HuH-7.5 (cell line): ENCODE measurements around the gene DNAH10.
"Not testable (repeated sequence)": the region's sequence is repeated elsewhere in the genome, so short reads cannot be mapped to it uniquely, and the experiment has no call there.

Source experiments
- DNase-seq: peaks from one replicate; pipeline ENCODE4 v3.0.0; 2011; ENCODE audit warnings: low spot score

Gene DNAH10

DNA sequence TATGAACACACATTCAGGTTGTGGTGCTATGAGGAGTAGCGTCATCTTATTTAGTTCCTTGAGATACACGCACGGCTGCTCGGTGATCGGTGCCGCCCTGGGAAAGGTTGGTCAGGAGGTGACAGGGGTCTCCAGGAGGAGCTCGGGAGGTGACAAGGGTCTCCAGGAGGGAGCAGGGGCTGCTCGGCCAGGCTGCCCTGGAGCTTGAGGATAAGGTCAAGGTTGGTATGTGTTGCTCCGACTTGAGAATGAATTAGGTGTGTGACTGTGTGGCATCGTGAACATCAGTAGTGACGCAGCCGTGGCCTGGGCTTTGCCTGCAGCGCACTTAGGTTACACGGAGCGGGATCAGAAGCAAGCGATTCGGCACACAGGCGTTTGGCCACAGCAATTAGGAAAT is 174.4 kb downstream of the DNAH10 start:
- DNase-seq: no peak

DNA sequence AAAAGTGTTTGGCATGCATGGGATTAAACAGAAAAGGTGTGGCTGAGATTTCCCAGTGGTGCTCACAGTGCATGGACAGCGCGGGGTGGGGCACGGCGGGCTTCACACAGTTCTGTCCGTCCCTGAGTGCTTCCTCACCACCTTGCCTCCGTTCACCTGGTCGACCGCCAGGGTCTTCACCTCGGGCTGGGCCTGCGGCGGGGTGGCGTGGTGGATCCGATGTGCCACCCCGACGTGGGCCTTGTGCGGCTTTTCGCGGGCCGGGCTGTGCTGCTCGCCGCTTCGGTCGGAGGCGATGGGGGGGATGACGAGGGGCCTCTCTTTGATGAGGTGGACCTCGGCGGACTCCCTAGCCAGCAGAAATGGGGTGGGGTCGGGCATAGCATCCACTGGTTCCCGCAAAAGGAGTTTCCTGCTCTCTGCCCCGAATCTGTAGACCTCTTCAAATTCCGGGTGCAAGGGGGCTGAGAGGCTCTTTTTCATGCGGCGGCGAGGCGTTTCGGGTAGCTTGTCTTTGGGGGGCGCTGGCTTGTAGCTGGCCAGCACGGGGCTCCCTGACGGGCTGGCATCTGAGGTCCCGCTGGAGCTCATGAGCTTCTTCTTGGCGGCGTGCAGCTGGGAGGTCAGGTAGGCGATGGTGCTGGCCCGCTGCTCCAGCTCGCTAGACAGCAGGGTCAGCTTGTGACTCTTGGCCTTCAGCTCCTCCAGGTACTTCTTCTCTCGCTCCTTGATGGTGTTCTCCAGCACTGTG is 175.0 kb downstream of the DNAH10 start:
- DNase-seq: no peak

DNA sequence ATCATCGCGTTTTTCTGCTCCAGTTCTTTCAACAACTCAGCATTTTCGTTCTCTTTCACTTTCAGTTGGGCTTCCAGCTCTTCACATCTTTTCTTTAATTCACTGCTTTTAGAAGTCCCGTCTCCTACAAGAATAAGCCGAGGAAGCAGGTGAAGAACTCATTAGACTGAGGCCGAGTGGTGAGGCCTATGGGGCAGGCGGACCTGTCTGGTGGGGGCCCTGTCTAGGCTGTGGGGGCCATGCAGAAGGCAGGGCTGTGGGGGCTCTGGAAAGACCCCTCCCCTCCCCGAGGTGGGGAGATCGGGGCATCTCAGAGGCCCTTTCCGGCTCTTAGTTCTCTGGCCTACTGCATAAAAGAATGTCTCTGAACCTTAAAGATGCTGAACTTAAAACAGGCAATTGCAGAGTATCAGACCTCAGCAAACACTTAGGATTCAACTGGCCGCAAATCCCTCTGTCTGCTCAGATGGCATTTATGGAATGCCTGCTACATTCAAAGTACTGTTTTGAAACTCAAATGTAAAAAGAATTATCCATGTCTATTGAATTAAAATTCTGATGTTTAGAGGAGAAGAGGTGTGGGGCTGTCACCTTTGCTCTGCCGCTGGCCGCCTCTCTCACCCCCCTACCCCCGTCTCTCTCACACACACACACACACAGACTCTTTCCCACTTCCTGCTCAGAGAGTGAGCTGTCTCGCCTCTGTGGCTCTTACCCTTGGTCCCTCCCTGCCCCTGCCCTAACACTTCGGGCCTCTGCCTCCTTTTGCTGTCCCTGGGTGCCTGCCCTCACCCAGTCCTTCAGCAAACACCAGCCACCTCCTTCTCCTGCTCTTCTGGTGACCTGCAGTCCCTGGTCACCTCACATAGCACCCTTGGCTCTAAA is 175.8 kb downstream of the DNAH10 start:
- DNase-seq: no peak

DNA sequence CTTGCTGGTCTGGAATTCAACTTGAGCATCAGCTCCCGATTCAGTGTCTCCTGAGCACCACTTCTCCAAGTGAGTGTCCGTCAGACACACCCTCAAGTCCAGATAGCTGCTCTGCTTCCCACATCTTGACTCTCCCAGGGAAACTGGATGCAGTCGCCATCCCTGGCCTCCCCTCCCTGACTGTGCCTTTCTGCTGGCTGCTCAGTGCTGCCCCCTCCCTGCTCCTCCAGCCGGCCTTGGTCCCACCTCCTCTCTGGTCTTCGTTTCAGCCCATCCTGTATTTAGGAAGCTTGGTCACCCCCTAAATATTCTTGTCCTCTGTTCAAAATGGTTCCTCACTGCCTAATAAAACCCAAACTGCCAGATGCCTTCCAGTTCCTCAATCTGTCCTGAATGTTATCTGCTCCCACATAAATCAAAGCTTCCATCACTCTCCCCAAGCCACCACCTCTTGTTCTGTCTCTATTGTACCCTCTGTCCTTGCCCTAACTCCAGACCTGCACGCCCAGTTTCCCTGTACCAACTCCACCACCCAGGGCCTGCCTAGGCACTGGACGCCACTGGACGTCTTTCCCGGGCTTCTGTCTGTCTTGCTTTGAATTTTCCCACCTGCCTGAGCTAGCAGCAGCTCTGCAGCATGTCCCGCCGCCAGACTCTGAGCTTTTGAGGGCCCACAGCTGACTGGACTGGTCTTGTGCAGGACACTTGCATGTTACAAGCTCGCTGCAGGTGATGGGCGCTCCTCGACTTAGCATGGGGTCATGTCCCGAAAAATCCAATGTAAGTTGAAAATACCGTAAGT is 176.8 kb downstream of the DNAH10 start:
- DNase-seq: peak; percentile 45

DNA sequence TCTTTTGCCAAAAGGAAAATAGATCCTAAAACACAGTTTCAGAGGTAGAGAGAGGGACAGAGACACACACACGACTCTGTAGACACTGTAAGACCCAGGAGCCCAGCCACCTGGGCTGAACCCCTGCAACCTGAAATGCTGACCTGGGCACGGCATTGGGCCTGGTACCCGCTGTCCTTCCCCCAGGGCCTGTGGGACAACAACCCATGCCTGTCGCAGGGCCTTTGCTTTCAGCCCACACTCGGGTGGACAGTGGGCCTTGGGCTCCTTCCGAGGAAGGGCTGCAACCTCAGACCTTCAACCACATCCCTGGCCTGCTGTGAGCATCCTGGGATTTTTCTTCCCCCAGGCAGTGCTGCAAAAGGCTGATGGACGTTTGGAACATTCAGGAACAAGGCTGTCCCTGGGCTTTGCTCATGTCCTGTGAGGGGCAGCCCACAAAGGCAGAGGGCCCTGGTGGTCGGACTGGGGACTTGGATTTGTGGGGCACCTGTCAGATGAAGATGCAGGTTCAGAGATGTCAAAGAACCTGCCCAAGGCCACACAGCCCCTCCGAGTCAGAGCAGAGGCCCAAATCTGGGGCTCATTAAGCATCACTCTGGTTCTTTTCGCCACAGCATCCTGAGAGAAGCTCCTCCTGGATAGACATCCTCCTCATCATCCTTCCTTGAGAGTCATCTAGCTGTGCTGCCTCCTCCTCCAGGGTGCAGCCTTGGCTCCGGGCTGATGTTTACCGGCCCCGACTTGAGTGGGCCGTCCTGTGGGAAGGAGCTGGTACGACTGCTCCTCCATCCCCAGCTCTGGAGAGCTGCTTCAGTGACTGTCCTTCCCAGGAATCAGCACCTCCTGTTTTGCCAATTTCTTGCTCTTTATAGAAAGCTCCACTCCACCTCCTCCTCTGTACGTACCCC is 177.9 kb downstream of the DNAH10 start:
- DNase-seq: no peak

DNA sequence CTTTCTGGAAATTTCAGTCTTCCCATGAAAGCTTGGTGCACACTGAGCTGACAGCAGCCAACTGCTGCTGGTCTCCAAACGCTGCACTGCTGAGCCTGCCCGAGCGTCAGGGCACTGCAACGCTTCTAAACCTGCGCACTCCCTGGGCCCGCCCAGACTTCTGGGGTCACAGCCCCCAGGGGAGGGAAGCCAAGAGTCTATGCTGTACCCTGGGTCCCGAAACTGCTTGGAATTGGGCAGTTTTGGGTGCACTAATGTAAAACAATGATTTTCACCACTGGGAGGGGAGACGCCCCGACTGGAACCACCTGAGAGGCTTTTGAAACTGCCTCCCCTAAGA is 178.5 kb downstream of the DNAH10 start:
- no peak for DNase-seq

DNA sequence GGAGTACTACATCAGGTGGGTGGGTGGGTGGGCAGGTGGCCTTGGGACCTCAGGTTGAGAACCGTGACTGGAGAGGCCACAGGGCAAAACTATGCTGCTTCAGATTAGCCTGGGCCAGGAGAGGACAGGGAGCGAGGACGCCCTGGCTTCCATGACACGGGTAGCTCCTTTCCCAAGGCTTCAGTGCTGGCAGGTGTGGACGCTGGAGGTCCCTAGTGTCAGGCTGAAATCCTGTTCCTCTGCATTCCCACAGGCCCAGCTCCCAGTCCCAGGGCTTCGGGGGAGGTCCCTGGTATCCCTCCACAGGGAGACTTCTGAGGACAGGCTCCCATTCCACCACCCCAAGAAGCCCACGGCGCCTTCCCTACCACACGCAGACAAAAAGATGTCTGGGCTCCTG is 178.9 kb downstream of the DNAH10 start:
- no peak for DNase-seq

DNA sequence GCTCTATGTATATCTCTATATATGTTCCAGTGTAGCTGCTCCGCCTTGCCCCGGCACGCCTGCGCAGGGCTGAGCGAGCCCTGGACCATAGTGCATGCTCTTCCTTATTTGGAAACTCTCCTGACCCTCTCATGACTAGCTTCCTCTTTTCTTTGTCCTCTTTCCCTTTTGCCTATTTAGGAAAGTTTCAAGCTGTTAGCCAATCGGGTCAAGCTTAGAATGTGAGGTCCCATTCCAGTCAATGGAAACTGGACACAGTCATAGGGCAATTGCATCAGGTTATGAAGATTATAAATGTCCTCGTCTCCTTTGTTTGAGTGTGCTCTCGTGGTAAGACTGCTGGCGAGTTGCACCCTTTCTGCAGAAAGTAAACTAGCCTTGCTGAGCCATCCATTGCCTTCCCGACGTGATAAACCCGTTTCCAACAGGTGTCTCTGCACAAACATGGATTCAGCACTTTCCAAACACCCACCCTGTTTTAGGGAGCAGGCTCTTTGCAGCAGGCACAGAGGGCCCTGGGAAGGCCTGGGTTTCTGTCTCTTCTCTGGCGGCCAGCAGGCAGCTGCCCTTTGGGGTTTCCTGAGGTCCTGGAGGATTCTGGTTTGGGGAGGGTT is 179.6 kb downstream of the DNAH10 start:
- DNase-seq: no peak

DNA sequence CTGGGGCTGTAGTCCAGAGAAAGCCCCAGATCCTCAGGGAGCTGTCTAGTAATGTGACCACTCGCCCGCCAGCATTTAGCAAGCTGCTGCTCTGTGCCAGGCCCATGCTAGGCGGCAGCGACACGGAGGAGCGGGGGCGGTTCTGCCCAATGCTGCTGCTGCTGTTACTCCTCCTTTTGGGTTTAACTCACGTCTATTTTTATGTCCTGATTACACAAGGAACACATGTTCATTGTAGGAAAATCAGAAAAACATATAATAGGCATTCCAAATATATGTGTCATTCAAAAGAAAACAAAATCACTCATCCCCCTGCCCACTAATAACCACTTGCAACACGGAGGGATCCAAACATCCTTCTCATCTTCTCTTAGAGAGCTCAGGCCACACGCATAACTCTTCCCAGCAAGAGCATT is 180.1 kb downstream of the DNAH10 start:
- DNase-seq: no peak

DNA sequence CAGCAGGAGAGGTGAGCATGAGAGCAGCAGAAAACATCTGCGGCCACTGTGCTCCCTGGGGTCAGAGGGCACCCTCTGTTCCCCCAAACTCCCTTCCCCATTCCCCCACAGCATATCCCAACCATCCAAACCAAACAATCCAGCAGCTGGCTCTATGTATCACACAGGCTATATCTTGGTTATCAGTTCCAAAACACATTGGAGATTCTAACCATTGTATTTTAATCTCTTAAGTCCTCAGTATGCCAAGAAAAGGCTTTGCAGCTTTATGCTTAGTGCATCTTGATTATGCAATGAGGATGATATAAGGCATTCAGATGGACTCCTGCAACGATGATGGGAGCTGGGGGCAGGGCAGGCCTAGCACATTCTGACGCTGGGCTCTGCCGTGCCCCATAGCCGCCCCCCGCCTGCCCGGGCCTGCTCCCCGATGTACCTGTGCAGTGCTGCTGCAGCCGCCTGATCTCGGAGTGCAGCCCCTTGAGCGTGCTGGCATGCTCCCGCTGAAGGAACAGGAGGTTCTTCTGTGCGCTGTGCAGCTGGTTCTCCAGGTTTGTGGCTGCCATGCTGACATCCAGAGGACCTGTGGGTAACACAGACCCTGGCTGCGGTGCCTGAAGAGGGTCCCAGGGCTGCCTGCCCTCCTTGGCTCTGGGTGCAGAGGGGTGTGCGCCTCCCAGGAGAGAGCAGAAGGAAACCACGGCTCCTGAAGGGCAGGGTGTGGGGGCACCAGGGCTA is 181.0 kb downstream of the DNAH10 start:
- DNase-seq: no peak

DNA sequence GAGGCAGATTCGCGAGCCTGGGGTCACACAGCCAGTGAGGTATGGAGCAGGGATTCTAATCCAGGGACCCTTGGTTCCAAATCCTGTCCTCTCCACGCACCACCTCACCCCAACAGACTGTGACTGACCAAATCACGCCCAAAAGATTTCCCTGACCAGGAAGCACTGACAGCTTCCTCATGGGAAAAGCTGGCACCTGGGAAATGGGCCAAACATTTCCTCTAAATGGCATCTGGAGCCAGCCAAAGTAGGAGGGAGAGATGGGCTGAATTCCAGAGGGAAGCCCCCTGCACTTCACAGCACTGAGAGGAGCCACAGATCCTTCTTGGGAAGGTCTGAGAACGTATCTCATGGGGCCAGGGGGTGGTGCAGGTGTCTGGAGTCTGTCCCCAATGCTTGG is 181.7 kb downstream of the DNAH10 start:
- no peak for DNase-seq

DNA sequence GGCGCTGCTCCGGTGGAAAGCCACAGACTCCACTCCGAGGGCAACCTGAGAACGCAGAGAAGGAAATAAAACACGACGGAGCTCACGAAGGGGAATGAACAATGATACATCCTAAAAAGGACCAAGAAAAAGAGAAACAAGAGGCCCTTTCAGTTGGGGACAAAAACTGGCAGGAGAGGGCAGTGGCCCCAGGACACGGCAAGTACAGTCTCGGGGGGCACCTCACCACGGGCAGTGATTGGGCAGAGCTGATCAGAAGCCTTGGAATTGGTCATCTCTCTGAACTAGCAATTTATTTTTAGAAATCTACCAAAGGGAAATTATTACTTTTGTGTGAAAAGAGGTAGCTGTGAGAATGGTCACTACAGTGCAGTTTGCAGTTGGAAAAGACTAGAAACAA is 182.6 kb downstream of the DNAH10 start:
- no peak for DNase-seq

DNA sequence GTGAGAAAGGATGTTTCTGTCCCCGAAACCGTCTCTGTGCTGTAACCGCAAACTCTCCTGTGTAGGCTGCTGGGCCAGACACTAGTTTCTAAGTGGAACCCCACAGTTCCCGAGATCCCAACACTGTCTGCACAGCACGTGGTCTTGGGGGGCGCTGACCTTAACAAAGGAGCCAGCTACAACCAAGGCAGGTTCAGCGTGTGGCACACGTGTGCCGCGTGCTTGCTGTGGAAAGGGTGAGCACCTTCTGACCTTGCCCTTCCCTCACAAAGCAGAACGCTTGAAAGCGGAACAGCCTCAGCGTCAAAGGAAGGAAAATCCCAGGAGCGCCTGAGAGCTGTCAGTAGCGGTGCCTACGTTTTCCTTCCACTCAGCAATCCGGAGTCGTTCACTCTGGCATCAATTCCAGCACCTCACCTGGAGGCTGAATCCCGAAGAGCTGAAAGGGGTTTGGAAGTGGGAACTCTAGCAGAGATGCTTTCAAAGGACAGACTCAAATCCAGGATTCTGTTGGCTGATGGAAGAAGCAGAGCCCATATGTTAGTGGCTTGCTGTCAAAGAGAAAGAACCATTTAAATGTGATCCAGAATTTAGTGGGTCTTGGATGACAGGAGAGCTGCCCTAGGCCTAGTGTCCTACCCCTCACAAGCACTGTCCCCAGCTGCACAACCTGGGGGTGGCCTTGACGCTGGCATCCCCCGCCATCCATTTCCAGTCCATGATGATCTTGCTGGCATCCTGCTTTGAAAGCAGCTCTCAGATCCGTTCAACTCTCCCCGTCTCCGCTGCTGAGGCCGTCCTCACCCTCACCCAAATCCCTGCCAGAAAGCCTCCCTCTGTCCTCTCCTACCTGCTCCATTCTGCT is 183.4 kb downstream of the DNAH10 start:
- DNase-seq: no peak

DNA sequence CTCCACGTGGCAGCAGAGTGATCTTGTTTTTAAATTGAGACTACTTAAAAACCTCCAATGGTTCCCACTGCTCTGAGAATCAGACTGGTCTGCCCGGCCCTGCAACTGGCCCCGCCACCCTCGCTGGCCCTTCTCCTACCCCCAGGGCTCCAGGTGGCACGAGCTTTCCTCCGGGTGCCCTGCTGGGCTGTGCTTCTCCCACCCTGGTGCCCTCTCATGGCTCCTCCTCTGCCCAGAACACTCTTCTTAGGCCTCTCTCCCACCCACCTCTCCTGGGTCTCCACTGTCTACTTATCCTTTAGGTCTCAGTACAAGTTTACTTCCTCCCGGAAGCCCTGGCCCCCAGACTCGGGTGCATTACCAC is 184.0 kb downstream of the DNAH10 start:
- DNase-seq: no peak

DNA sequence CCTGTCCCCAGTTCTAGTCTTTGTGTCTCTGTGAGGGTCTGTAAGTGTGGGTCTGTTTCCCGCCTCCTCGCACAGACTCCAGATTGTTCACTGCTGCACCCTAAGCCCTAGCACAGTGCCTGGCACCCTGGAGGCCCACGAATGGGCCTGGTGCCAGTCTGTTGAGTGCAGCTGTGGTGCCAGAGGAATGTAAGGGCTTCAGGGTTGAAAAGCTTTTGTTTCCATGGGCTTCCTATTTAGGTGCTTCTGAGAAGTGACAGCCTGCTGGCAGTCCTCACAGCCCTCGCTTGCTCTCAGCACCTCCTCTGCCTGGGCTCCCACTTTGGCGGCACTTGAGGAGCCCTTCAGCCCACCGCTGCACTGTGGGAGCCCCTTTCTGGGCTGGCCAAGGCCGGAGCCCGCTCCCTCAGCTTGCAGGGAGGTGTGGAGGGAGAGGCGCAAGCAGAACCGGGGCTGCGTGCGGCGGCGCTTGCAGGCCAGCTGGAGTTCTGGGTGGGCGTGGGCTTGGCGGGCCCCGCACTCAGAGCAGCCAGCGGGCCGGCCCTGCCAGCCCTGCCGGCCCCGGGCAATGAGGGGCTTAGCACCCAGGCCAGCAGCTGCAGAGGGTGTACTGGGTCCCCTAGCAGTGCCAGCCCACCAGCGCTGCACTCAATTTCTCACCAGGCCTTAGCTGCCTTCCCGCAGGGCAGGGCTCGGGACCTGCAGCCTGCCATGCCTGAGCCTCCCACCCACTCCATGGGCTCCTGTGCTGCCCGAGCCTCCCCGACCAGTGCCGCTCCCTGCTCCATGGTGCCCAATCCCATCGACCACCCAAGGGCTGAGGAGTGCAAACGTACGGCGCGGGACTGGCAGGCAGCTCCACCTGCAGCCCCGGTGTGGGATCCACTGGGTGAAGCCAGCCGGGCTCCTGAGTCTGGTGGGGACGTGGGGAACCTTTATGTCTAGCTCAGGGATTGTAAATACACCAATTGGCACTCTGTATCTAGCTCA is 184.7 kb downstream of the DNAH10 start:
- not testable (repeated sequence) for DNase-seq

DNA sequence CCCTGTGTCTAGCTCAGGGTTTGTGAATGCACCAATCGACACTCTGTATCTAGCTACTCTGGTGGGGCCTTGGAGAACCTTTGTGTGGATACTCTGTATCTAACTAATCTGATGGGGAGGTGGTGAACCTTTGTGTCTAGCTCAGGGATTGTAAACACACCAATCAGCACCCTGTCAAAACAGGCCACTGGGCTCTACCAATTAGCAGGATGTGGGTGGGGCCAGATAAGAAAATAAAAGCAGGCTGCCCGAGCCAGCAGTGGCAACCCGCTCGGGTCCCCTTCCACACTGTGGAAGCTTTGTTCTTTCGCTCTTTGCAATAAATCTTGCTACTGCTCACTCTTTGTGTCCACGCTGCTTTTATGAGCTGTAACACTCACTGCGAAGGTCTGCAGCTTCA is 185.4 kb downstream of the DNAH10 start:
- not testable (repeated sequence) for DNase-seq

DNA sequence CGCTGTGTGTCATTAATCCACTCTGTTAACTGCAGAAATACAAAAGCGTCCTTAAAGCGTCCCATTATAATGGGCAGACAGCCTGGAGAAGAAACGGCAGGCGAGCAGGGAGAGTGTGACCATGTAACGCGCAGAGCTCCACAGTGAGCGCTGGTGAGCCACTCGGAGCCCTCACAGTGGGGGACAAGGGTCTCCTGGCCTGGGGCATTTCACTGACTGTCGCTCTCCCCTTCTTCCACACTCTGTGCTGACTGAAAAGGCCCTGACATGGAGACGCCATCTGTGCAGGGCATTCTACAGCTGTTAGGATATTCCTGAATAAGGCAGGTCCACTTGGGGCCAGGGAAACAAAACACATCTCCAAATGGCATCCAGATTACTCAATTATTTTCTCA is 186.3 kb downstream of the DNAH10 start:
- DNase-seq: no peak
